Measurements from ENCODE around the gene MAPK8IP1. TPM values are rescaled to one million over a fixed set of nuclear protein-coding genes. Genes with fewer than 3 reads are reported as not detected.

Gene MAPK8IP1
- total RNA-seq, 4 donors from 2014 or later, result 9.8 to 17.5 (median 13.8) TPM

GRCh38 chr11:45924927-45925326 is 39.5 kb downstream of the MAPK8IP1 start:
- Histone ChIP-seq H3K9me3 (no peaks in the 10 kb centered on the region), H3K27ac (no peak overlapping the region), H3K36me3 (no peaks in the 10 kb centered on the region), H3K4me3 (no peak overlapping the region), H3K27me3 (peaks cover 62% of the 10 kb centered on the region), H3K4me1 (peaks cover 0 to 19% (median 13%) of the 10 kb centered on the region in 3 donors)
- no peak for TF ChIP-seq POLR2A (IDR thresholded peaks at IDR 0.05)
- TF ChIP-seq CTCF (IDR thresholded peaks at IDR 0.05), result no peak
- TF ChIP-seq EP300 (IDR thresholded peaks at IDR 0.05), result no peak
- TF ChIP-seq POLR2AphosphoS5 (IDR thresholded peaks at IDR 0.05), result no peak
- 80 to 100% methylated on average over 2 of the region's 6 CpGs for WGBS, 2 donors (ENCODE audit: low coverage in 1 of 2)
- no peak for ATAC-seq

GRCh38 chr11:45925550-45925949 is 40.1 kb downstream of the MAPK8IP1 start:
- 83 to 88% methylated on average over 3 of the region's 3 CpGs for WGBS, 2 donors (ENCODE audit: low coverage in 1 of 2)
- no peak overlapping the region for H3K27ac ChIP-seq
- H3K36me3 ChIP-seq, result peaks cover 0 to 3% of the 10 kb centered on the region in 2 donors
- peaks cover 0 to 19% (median 13%) of the 10 kb centered on the region in 3 donors for H3K4me1 ChIP-seq
- H3K4me3 ChIP-seq, result no peak overlapping the region
- no peak for ATAC-seq
- H3K27me3 ChIP-seq, result peaks cover 62% of the 10 kb centered on the region
- H3K9me3 ChIP-seq, result no peaks in the 10 kb centered on the region
- TF ChIP-seq EP300 (IDR thresholded peaks at IDR 0.05) (no peak), POLR2A (IDR thresholded peaks at IDR 0.05) (no peak), POLR2AphosphoS5 (IDR thresholded peaks at IDR 0.05) (no peak)

GRCh38 chr11:45926001-45926401 is 40.5 kb downstream of the MAPK8IP1 start:
- Histone ChIP-seq H3K4me1 (peaks cover 0 to 19% (median 13%) of the 10 kb centered on the region in 3 donors), H3K27ac (no peak overlapping the region), H3K36me3 (peaks cover 0 to 7% of the 10 kb centered on the region in 2 donors), H3K27me3 (peaks cover 61% of the 10 kb centered on the region), H3K9me3 (no peaks in the 10 kb centered on the region), H3K4me3 (no peak overlapping the region)
- no peak for TF ChIP-seq POLR2A (IDR thresholded peaks at IDR 0.05)
- no peak for TF ChIP-seq CTCF (IDR thresholded peaks at IDR 0.05)
- no peak for TF ChIP-seq POLR2AphosphoS5 (IDR thresholded peaks at IDR 0.05)
- ATAC-seq, result no peak
- 40 to 90% methylated on average over 1 to 5 of the region's 12 CpGs for WGBS, 2 donors (ENCODE audit: low coverage in 1 of 2)

- no peak overlapping the region for H3K4me3 ChIP-seq
- no peak for ATAC-seq
- H3K4me1 ChIP-seq, result peaks cover 0 to 18% (median 13%) of the 10 kb centered on the region in 3 donors
- no peak for TF ChIP-seq CTCF (IDR thresholded peaks at IDR 0.05)
- WGBS, 2 donors (ENCODE audit: low coverage in 1 of 2), result no CpG with 5 or more reads among the region's 12 CpGs
- H3K27ac ChIP-seq, result no peak overlapping the region
- H3K36me3 ChIP-seq, result peaks cover 0 to 14% of the 10 kb centered on the region in 2 donors
- no peaks in the 10 kb centered on the region for H3K9me3 ChIP-seq
- H3K27me3 ChIP-seq, result peaks cover 54% of the 10 kb centered on the region
These were observed 41.3 kb downstream of the MAPK8IP1 start for GRCh38 chr11:45926536-45927331.

GRCh38 chr11:45927332-45927683 is 41.9 kb downstream of the MAPK8IP1 start:
- 56% methylated on average over 4 of the region's 15 CpGs; no CpG with 5 or more reads in 1 of the 2 donors for WGBS, 2 donors (ENCODE audit: low coverage in 1 of 2)
- no peak for TF ChIP-seq CTCF (IDR thresholded peaks at IDR 0.05)
- no peak for TF ChIP-seq POLR2A (IDR thresholded peaks at IDR 0.05)
- no peak for TF ChIP-seq POLR2AphosphoS5 (IDR thresholded peaks at IDR 0.05)
- TF ChIP-seq EP300 (IDR thresholded peaks at IDR 0.05), result no peak

More at GRCh38 chr11:45927332-45927683, 41.9 kb downstream of the MAPK8IP1 start:
- H3K27ac ChIP-seq, result no peak overlapping the region
- H3K9me3 ChIP-seq, result no peaks in the 10 kb centered on the region
- peaks cover 0 to 20% of the 10 kb centered on the region in 2 donors for H3K36me3 ChIP-seq
- H3K27me3 ChIP-seq, result peaks cover 48% of the 10 kb centered on the region
- ATAC-seq, result no peak
- H3K4me3 ChIP-seq, result no peak overlapping the region
- H3K4me1 ChIP-seq, result peaks cover 0 to 12% (median 8%) of the 10 kb centered on the region in 3 donors

Data from gastroesophageal sphincter (tissue), 4 donors.